Medulla oblongata (tissue), 1 donor: Measurements from ENCODE around the gene LRP6.
"Not testable (repeated sequence)": the region's sequence is repeated elsewhere in the genome, so short reads cannot be mapped to it uniquely, and the experiment has no call there.

Experiments
- DNase-seq: peaks from one replicate; pipeline ENCODE4 v3.0.0-alpha.2; 2015; ENCODE audit errors: extremely low spot score

The LRP6 gene

DNA sequence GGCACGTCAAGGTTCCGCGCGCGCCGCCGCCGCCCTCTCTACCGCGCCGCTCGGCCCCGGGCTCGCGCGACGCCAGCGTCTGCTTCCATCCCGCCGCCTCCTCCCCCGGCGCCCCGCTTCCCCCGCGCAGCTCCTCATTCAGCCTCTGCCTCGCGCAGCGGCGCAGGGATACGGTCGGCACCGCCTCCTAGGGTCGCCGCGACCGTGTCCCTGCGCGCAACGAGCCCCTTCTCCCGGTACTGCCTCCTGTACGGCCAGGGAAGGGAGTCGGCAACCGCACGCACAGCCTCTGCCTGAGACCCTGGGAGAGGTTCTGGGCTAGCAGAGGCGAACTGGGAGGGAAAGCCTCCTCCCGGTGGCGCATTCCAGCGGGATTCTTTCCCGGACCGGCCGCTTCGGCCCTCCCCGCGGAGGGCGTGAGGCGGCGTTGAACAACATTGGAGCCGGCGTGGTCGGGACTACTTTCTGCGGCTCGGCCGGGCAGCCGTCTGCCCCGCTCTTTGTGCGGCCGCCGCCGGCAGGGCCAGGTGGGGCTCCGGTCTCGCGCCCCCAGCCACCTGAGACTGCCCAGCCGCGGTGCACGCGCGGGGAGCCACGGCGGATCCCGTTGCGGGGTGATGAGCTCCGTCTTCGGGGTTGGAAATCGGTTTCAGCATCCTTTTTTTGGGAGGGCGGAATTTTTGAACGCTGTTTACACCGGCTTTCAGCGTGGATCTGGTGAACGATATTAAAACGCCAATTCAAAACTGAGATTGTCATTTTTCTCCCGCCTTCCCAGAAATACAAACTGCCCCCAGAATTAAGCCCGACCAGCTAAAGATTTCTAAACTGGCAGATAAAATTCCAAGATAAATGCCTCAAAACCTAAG lies at the start of gene LRP6:
LRP6 (minus strand) TSS at position 172 of the 869 bp plus-strand sequence. CDS start 309 bp downstream, outside the sequence.
- DNase-seq: peak; percentile 91

GRCh38 chr12:12315838-12316237 lies 49.0 kb upstream of the LRP6 start:
- DNase-seq: no peak

- not testable (repeated sequence) for DNase-seq
Observed at GRCh38 chr12:12310695-12311094, 43.9 kb upstream of the LRP6 start.

- no peak for DNase-seq
Observed at GRCh38 chr12:12305568-12306300, 38.9 kb upstream of the LRP6 start.

DNA sequence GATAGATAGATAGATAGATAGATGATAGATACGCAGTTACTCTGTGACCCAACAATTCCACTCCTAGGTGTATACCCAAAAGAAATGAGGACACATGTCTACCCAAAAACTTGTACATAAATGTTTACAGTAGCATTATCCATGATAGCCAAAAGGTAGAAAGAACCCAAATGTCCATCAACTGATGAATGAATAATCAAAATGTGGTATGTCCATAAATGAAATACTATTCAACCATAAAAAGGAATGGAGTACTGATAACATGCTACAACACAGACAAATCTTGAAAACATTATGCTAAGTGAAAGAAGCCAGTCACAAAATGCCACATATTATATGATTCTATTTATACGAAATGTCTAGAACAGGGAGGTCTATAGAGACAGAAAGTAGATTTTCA lies 36.1 kb upstream of the LRP6 start:
- no peak for DNase-seq

GRCh38 chr12:12301122-12301521 lies 34.3 kb upstream of the LRP6 start:
- DNase-seq: no peak

- DNase-seq: no peak
Observed at GRCh38 chr12:12297201-12297830, 30.5 kb upstream of the LRP6 start.

DNA sequence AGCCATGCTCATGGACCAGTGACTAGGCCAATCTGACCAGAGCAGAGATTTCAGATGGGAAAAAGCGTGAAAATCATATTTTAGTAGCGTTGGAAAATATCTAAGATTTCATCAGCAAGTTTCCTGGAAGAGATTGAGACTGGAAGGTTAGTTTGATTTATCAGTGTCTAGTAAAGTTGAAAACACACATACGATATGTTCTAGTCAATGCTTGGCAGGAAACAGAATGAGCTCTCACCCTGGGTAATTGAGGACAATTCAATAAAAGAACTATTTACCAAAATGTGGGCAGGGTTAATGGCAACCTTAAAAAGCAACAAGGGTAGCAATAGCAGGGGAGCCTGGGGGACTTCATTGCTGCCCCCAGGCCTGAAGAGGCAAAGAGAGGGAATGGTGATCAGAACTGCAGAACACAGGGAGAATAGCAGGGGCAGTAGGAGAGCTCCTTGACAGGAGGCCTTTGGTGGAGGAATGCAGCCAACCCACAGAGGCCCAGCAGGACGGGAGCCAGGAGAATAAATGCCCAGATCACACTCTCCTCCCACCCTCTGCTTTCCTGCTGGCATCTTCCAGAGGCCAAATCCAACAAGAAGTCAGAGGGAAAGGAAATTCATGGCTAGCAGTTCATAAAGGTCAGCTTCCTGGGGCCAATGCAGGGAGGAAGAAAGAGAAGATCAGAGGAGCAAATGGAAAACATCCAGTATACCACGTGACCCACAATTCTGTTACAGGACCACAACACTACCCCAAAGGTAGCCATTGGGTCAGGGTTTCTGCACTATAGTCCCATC lies 27.6 kb upstream of the LRP6 start:
- DNase-seq: peak; percentile 37

GRCh38 chr12:12290206-12290605 lies 23.4 kb upstream of the LRP6 start:
- no peak for DNase-seq

DNA sequence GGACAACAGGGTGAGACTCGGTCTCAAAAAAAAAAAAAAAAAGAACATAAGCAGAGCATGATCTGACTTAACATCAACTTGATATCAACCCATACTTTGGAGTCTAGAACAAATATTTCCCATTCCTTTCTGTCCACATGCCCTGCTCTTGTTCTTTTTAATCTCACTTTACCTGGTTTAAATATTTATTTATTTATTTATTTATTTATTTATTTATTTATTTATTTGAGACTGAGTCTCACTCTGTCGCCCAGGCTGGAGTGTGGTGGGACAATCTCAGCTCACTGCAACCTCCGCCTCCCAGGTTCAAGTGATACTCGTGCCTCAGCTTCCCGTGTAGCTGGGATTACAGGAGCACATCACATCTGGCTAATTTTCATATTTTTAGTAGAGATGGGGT lies 19.6 kb upstream of the LRP6 start:
- no peak for DNase-seq

GRCh38 chr12:12282761-12283425 lies 16.0 kb upstream of the LRP6 start:
- no peak for DNase-seq

DNA sequence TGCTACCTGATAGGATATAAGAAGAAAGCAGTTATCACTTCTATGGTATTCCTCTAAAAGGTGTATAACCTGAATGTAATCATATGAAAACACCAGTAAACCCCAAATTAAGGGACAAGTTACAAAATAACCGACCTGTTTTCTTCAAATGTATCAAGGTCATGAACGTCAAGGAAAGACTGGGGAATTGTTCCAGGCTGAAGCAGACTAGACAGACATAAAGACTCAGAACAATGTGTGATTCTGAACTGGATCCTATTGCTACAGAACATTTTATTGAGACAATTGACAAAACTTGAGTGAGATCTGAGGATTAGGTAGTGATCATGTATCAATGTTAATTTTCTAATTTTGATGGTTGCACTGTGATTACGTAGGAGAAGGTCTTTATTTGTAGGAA lies 15.4 kb upstream of the LRP6 start:
- no peak for DNase-seq

- no peak for DNase-seq
Observed at GRCh38 chr12:12281134-12281533, 14.3 kb upstream of the LRP6 start.

- DNase-seq: no peak
Observed at GRCh38 chr12:12278899-12279298, 12.1 kb upstream of the LRP6 start.

GRCh38 chr12:12275874-12276273 lies 9.0 kb upstream of the LRP6 start:
- DNase-seq: no peak

GRCh38 chr12:12273291-12273957 lies 6.6 kb upstream of the LRP6 start:
- DNase-seq: no peak

GRCh38 chr12:12272869-12273268 lies 6.0 kb upstream of the LRP6 start:
- no peak for DNase-seq

GRCh38 chr12:12270226-12270625 lies 3.4 kb upstream of the LRP6 start:
- DNase-seq: no peak

DNA sequence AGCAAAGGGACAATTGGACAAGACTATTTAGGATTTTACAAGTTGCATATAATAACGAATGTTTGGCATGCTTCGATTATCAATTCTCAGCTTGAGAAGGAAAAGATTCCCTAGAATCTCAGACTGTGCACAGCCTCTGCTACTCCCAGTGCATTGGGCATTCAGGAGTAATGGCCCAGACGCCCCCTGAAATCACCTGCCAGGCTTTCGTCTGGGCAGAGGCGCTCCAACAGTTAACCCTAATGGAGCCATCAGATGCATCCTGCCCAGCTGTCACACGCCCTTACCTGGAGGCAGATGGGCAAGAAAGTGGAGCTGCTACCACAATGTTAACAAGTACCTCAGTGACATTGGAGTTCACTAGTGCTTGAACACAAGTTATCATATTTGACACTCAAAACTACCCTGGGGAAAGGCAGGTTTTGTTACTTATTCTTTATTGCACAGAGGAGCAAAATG lies 927 bp upstream of the LRP6 start:
- no peak for DNase-seq

DNA sequence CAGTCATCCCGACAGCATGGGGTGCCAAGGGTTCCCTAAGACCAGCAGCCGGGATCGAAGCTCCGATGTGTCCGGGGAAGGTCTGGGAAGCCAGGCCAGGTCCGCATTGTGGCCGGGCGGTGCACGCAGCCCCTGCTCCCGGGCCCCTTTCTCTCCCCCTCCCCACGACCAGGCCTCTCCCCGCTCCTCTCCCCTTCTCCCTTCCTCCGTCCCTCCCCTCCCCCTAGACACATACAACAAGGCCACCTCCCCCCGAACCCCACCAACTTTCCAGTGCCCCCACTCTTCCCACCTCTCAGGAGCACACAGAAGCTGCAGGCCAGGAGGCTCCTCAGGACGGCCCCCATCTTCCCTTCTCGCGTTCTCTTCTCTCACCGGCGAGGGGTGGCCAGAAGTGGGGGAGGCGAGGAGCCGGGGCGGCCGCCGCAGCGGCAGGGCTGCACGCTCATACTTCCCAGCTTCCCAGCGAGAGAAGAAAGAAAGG lies 413 bp downstream of the LRP6 start:
- peak; percentile 48 for DNase-seq
